Measurements from ENCODE around the gene EPG5. TPM values are rescaled to one million over a fixed set of nuclear protein-coding genes. Genes with fewer than 3 reads are reported as not detected.
"Not testable (repeated sequence)": the region's sequence is repeated elsewhere in the genome, so short reads cannot be mapped to it uniquely, and the experiment has no call there.

Gene EPG5
- total RNA-seq, 1 donor from 2014 or later, result 18.9 TPM

- intact Hi-C loops (cut with DNase I), result no loop called here
- DNase-seq (no peak), ATAC-seq (ENCODE audit: poor library complexity) (no peak)
These were observed 117.6 kb downstream of the EPG5 start for GRCh38 chr18:45849529-45849928.

GRCh38 chr18:45848643-45849042, 118.5 kb downstream of the EPG5 start:
- ATAC-seq (ENCODE audit: poor library complexity); DNase-seq; intact Hi-C loops (cut with DNase I): not testable (repeated sequence)

GRCh38 chr18:45847119-45847518, 120.0 kb downstream of the EPG5 start:
- intact Hi-C loops (cut with DNase I), result no loop called here
- ATAC-seq (ENCODE audit: poor library complexity) (no peak), DNase-seq (no peak)

- DNase-seq (no peak), ATAC-seq (ENCODE audit: poor library complexity) (no peak)
- intact Hi-C loops (cut with DNase I), result no loop called here
These were observed 121.7 kb downstream of the EPG5 start for GRCh38 chr18:45845410-45845809.

GRCh38 chr18:45844938-45845337, 122.2 kb downstream of the EPG5 start:
- ATAC-seq (ENCODE audit: poor library complexity) (no peak), DNase-seq (no peak)
- intact Hi-C loops (cut with DNase I), result no loop called here

DNA sequence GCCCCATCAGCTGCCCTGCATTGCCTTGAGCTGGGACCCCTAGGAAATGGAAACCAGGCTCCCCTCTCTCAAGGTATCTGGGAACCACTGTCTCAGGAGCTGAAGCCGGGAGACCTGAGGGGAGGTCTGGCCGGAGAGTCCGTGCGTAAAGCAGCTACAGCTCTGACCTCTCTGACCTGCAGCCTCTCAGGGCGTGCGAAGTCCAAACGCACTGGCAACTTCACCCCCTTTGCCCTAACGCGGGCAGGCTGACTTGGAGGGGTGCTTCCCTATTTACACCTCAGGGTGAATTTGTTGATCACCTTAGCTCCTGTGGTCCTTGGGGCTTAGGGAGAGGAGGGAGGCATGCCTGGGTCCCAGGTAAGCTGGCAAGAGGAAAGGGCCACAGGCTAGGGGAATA, 124.1 kb downstream of the EPG5 start:
- intact Hi-C loops (cut with DNase I), result no loop called here
- DNase-seq (no peak), ATAC-seq (ENCODE audit: poor library complexity) (no peak)

DNA sequence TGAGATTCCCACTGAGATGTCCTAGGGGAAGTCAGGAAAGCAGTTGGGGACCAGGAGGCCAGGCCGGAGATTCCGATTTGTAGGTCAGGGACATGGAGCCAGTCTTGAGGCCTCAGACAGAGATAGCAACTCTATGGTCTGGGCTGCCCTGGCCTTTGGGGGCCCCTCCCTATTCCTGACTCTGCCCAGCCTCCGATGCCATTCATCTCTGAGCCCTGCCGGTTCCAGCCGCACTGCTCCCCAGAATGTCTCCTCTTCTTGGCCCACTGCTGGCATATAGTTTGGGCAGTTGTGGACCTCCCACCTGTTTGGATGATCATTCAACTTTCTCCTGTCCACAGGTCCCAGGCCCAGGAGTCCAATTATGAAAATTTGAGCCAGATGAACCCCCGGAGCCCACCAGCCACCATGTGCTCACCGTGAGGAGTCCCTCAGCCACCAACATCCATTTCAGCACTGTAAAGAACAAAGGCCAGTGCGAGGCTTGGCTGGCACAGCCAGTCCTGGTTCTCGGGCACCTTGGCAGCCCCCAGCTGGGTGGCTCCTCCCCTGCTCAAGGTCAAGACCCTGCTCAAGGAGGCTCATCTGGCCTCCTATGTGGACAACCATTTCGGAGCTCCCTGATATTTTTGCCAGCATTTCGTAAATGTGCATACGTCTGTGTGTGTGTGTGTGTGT, 125.2 kb downstream of the EPG5 start:
- intact Hi-C loops (cut with DNase I), result no loop called here
- no peak for DNase-seq
- ATAC-seq (ENCODE audit: poor library complexity), result no peak

GRCh38 chr18:45841060-45841764, 125.9 kb downstream of the EPG5 start:
- no peak for ATAC-seq (ENCODE audit: poor library complexity)
- DNase-seq, result no peak

GRCh38 chr18:45839414-45840395, 127.4 kb downstream of the EPG5 start:
- ATAC-seq (ENCODE audit: poor library complexity) (peak; percentile 77), DNase-seq (no peak)
- intact Hi-C loops (cut with DNase I), result loop anchor here (2.0 kb wide), 1 partner anchor 117 kb away; no protein-coding TSS in a partner anchor

More at GRCh38 chr18:45841060-45841764, 125.9 kb downstream of the EPG5 start:
- intact Hi-C loops (cut with DNase I), result no loop called here

DNA sequence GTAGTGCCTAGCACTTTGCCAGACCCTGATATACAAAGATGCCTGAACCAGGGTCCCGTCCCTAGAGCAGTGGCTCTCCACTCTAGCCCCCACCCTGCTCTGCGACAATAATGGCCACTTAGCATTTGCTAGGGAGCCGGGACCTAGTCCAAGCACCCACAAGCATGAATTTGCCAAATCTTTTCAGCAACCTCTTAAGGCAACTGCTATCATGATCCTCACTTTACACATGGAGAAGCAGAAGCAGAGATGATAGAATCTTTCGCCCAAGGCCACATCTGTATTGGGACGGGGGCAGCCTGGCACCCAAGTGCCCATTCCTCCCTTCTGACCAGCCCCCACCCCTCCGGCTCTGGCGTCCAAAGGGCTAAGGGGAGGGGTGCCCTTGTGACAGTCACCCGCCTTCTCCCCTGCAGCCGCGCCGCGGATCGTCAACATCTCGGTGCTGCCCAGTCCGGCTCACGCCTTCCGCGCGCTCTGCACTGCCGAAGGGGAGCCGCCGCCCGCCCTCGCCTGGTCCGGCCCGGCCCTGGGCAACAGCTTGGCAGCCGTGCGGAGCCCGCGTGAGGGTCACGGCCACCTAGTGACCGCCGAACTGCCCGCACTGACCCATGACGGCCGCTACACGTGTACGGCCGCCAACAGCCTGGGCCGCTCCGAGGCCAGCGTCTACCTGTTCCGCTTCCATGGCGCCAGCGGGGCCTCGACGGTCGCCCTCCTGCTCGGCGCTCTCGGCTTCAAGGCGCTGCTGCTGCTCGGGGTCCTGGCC, 128.6 kb downstream of the EPG5 start:
- peak; percentile 59 for ATAC-seq (ENCODE audit: poor library complexity)
- intact Hi-C loops (cut with DNase I), result loop anchor here (2.0 kb wide), 1 partner anchor 116 kb away; no protein-coding TSS in a partner anchor
- DNase-seq, result peak; percentile 57

DNA sequence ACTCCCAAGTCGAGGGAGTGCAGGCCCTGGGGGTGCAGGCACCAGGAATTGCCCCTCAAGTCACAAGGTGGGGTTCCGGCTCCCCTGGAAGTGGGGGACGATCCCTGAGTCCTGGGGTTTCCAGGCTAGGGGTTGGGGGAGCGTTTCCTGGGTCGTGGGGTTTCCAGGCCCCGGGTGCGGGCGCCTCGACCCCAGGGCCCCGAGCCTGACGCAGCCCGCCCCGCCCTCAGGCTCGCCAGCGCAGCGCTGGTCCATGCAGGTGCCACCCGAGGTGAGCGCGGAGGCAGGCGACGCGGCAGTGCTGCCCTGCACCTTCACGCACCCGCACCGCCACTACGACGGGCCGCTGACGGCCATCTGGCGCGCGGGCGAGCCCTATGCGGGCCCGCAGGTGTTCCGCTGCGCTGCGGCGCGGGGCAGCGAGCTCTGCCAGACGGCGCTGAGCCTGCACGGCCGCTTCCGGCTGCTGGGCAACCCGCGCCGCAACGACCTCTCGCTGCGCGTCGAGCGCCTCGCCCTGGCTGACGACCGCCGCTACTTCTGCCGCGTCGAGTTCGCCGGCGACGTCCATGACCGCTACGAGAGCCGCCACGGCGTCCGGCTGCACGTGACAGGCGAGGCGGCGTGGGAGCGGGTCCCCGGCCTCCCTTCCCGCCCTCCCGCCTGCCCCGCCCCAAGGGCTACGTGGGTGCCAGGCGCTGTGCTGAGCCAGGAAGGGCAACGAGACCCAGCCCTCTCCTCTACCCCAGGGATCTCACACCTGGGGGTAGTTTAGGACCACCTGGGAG, 129.7 kb downstream of the EPG5 start:
- intact Hi-C loops (cut with DNase I), result loop anchor here (2.0 kb wide), 1 partner anchor 115 kb away; no protein-coding TSS in a partner anchor

DNA sequence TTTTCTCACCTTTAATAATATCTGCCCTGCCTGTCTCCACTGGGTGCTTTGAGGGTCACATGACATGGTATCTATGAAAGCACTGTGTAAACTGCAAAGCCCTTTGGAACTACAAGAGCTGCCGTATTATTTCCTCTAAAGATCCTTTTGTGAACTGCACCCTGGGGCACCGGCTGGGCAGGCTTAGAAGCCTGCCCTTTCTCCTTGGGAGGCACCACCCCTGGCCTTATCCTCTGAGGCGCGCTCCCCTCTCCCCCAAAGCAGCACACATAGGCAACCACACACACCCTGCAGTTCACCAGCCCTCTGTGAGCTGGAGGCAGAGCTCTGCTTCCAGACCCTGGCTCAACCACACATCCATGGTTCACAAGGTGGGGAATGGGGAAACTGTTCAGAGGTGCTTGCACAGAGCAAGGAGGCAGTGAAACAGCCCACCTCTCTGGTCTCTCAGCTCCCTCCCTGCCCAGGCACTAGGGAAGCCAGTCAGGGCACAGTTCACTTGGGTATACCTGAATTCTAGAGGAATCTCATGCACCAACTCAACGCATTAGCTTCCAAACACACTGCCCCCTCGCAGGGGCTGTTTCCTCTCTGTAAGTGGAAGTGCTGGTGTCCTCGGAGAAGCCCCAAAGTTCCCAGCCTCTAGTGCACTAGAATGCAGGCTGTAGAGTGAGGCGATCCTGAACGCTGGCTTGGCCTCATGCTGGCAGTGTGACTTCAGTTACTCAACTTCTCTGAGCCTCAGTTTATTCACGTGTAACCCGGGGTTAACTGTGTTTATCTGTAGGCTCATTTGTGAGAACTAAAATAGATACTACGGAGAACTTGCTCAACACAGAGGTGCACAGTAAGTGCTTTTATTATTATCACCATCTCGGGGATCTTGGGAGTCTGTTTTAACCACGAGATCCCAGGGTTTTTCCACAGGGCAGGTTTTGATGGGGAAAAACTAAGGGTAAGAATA, 130.6 kb downstream of the EPG5 start:
- intact Hi-C loops (cut with DNase I), result no loop called here
- DNase-seq, result no peak
- no peak for ATAC-seq (ENCODE audit: poor library complexity)

More for the DNA sequence above, 129.7 kb downstream of the EPG5 start:
- ATAC-seq (ENCODE audit: poor library complexity), result peak; percentile 78
- DNase-seq, result peak; percentile 70

DNA sequence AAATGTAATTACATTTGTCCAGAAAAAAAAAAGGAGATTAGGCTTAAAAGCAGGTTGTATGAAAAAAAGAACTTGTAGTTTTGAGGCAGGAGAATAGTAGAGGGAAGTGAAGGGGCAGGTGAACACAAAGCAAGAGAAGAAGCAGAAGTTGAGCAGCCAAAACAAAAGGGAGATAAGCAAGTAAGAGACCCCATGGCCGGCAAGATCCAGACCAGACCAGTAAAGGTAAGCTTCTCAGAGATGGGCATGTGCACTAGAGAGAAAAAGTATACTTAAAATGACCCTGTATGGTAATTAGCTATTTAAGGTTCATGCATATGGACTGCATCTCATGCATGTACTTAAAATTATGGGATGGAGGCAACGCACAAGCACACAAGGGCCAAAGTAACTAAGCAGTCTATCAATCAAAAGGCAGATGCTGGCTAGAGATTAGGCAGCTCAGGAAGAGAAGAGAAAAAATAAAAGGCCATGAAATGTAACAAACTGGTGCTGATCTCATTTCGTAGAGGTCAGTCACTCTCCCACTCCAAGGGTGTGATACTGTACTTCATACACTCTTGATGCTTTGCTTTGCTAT, 132.0 kb downstream of the EPG5 start:
- no peak for ATAC-seq (ENCODE audit: poor library complexity)
- intact Hi-C loops (cut with DNase I), result no loop called here
- DNase-seq, result no peak

- DNase-seq (no peak), ATAC-seq (ENCODE audit: poor library complexity) (no peak)
- intact Hi-C loops (cut with DNase I), result no loop called here
These were observed 132.8 kb downstream of the EPG5 start for GRCh38 chr18:45834306-45834705.

- no peak for ATAC-seq (ENCODE audit: poor library complexity)
- intact Hi-C loops (cut with DNase I), result no loop called here
- no peak for DNase-seq
These were observed 133.3 kb downstream of the EPG5 start for GRCh38 chr18:45833846-45834245.

- ATAC-seq (ENCODE audit: poor library complexity) (no peak), DNase-seq (no peak)
- intact Hi-C loops (cut with DNase I), result no loop called here
These were observed 136.2 kb downstream of the EPG5 start for GRCh38 chr18:45830917-45831316.

All from Right ventricle myocardium superior (tissue), 1 donor.